ENCODE data around the gene KY.
"Not testable (repeated sequence)": the region's sequence is repeated elsewhere in the genome, so short reads cannot be mapped to it uniquely, and the experiment has no call there.

Gene KY

GRCh38 chr3:134601539-134602439 lies 49.0 kb downstream of the KY start:
- DNase-seq (ENCODE audit: low read depth), result no peak

- peak; percentile 31 for DNase-seq (ENCODE audit: low read depth)
Measured at GRCh38 chr3:134600685-134601463, 49.9 kb downstream of the KY start.

- DNase-seq (ENCODE audit: low read depth), result no peak
Measured at GRCh38 chr3:134600206-134600605, 50.6 kb downstream of the KY start.

DNA sequence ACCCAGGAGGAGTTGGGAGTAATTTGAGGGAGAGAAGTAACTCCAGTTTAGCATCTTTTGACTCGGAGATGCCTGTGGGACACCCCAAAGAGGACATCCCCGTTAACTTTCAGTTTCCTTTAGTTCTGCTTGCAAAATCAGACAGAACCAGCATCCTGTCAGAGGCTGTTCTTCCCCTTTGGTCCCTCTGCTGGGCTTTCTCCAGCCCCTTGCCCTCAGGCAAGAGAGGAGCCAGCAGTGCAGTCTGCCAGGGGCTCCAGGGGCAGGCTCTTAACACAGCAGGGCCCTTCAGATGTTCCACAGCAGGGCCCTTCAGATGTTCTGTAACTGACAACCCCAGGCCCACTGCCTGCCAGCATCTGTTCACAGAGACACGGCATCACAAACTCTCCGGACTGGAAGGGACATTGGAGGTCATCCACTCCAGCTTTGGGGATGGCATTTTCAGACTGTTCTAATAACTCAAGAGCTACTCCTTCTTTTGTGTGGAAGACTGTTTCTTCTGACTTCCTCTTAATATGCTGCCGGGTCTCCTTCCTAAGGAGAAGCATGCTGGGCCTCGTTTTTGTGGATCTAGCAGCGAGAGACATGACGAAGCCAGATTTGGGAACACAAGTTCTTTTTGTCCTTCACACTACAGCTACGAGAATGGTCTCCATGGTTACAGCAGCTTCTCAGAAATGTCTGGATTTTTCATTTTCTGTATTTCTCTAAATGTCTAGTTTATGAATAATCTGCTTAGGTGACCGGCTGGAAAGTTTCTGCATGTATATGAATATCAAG lies 51.9 kb downstream of the KY start:
- no peak for DNase-seq (ENCODE audit: low read depth)

GRCh38 chr3:134597390-134597970 lies 53.3 kb downstream of the KY start:
- no peak for DNase-seq (ENCODE audit: low read depth)

- not testable (repeated sequence) for DNase-seq (ENCODE audit: low read depth)
Measured at GRCh38 chr3:134594986-134595385, 55.8 kb downstream of the KY start.

GRCh38 chr3:134594331-134594741 lies 56.5 kb downstream of the KY start:
- DNase-seq (ENCODE audit: low read depth), result no peak

- no peak for DNase-seq (ENCODE audit: low read depth)
Measured at GRCh38 chr3:134592806-134593205, 58.0 kb downstream of the KY start.

GRCh38 chr3:134590766-134591165 lies 60.1 kb downstream of the KY start:
- no peak for DNase-seq (ENCODE audit: low read depth)

GRCh38 chr3:134579141-134579665 lies 71.6 kb downstream of the KY start:
- DNase-seq (ENCODE audit: low read depth), result no peak

DNA sequence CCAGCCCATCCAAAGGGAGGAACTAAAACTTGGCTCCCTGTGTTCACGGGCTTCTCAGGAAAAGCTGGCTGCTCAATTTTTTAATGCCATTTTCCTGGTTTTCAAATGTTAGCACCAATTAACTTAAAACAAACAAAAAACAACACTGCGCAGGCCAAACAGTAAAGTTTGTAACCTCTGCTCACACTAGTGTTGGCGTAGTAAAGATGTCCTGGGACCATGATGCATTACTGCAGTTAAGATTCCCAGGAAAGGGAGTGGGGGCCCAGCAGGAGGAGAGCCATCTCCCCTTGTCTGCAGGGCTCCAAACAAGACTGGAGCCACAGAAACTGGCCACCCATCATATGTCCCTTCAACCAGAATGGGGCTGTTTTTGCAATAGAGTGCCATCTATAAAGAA lies 74.0 kb downstream of the KY start:
- DNase-seq (ENCODE audit: low read depth), result no peak

- DNase-seq (ENCODE audit: low read depth), result no peak
Measured at GRCh38 chr3:134576426-134576825, 74.4 kb downstream of the KY start.

- DNase-seq (ENCODE audit: low read depth), result not testable (repeated sequence)
Measured at GRCh38 chr3:134569899-134570298, 80.9 kb downstream of the KY start.

DNA sequence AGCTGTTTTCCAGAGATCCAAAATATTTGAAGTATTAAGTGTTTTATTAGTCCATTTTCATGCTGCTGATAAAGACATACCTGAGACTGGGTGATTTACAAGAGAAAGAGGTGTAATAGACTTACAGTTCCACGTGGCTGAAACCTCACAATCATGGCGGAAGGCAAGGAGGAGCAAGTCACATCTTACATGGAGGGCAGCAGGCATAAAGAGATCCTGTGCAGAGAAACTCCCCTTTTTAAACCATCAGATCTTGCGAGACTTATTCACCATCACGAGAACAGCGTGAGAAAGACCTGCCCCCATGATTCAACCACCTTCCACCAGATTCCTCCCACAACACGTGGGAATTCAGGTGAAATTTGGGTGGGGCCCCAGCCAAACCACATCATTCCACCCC lies 82.0 kb downstream of the KY start:
- DNase-seq (ENCODE audit: low read depth), result no peak

GRCh38 chr3:134567605-134568004 lies 83.2 kb downstream of the KY start:
- DNase-seq (ENCODE audit: low read depth), result no peak

DNA sequence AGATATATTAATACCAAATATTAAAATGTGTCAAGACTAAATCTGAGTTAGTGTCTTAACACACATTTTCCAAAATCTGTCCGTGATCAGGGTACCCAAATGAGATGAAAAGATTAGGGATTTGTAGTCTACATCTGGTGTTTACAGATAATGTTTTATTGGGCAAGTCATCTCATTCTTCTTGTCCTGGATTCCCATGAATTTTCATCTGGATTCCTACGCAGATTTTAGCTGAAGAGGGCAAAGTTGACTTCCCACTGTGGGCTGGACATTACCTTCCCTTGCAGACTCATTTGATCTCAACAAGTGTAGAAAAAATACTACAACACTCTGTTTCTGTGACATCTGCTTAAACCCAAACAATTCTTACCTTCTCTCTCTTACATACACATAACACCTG lies 85.8 kb downstream of the KY start:
- no peak for DNase-seq (ENCODE audit: low read depth)

GRCh38 chr3:134563601-134564000 lies 87.2 kb downstream of the KY start:
- no peak for DNase-seq (ENCODE audit: low read depth)

GRCh38 chr3:134562055-134562454 lies 88.8 kb downstream of the KY start:
- DNase-seq (ENCODE audit: low read depth), result no peak

- DNase-seq (ENCODE audit: low read depth), result no peak
Measured at GRCh38 chr3:134559591-134559990, 91.2 kb downstream of the KY start.
